Stimulated activated naive CD8-positive, alpha-beta T cell treated with anti-CD3 and anti-CD28 coated beads, Interleukin-15, amount 100 ng/mL, for 72 hours (primary cell): ENCODE data around the gene MCM7.
"Not testable (repeated sequence)": the region's sequence is repeated elsewhere in the genome, so short reads cannot be mapped to it uniquely, and the experiment has no call there.

Source experiments
- ATAC-seq: fragments of 150-1000 bp; cut with Tn5 transposase; 2 replicates; pipeline ENCODE4 v1.10.0; 2021; ENCODE audit warnings: mild to moderate bottlenecking, moderate library complexity
- DNase-seq, 2 donors: peaks; one replicate each; pipeline ENCODE4 v3.0.0; 2021 to 2022
- H3K27ac Mint-ChIP-seq, 2 donors: one replicate each; pipeline ENCODE4 v1.8.0; 2022; ENCODE audit warnings: mild to moderate bottlenecking in 2 of 2, mixed read lengths in 2 of 2, moderate library complexity in 2 of 2
- H3K27me3 Mint-ChIP-seq: one replicate; pipeline ENCODE4 v1.8.0; 2022; ENCODE audit warnings: mixed read lengths
- H3K4me1 Mint-ChIP-seq: one replicate; pipeline ENCODE4 v1.8.0; 2022; ENCODE audit warnings: mild to moderate bottlenecking, mixed read lengths
- H3K4me3 Mint-ChIP-seq, 2 donors: one replicate each; pipeline ENCODE4 v1.8.0; 2022; ENCODE audit warnings: mild to moderate bottlenecking in 2 of 2, mixed read lengths in 2 of 2, moderate library complexity in 1 of 2
- H3K9me3 Mint-ChIP-seq, 2 donors: one replicate each; pipeline ENCODE4 v1.8.0; 2022; ENCODE audit warnings: mixed read lengths in 2 of 2

MCM7 gene

DNA sequence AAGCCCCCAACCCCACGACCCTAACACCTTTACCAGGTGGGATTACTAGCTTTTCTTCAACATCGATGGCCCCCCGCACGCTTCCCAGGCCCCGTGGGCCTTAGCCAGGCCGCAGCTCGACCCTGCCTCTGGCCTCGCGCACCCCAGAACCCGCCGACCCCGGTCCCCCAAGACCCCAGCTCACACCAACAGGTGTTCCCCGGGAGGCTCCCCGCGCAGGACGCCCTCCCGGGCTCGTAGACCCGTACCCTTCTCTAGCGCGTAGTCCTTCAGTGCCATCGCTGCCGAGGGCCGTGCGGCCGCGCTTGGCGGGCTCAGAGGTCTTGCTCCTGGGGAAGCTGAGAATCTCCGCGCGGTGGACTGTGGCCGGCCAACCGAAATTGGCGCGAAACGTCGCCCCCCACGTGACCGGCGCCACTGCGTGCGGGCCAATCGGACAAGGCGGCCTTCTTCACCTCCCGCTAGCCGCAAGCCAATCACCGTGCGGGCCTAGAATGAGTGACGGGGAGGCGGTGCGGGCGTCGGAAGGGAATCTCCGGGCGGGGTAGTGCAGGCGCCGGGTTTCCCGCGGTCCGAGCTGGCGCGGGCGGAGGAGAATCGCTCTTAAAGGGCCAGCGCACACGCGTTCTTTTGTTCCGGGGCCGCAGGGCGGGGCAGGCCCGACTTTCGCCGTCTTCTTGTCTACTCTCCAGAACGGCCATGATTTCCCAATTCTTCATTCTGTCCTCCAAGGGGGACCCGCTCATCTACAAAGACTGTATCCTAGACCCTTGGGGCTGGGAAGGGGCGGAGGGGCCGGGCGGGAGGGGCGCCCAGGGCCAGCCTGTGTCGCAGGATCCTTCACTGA is at the start of gene MCM7, which contains the start of gene AP4M1:
MCM7 (minus strand) TSS at position 382 of the 847 bp plus-strand sequence; CDS start at position 279, 103 bp downstream.
AP4M1 (plus strand) TSS at position 628 of the 847 bp plus-strand sequence; CDS start at position 700, 72 bp downstream.
- H3K4me1 Mint-ChIP-seq, result peaks cover 54% of the 10 kb centered on the region
- H3K27me3 Mint-ChIP-seq, result no peaks in the 10 kb centered on the region

GRCh38 chr7:100148559-100149328 is 47.5 kb upstream of the MCM7 start, which contains the start of gene LAMTOR4:
TSS of gene LAMTOR4 (plus strand) at chr7:100148918. CDS start at chr7:100148973, 55 bp downstream.
- Mint-ChIP-seq H3K4me1 (peaks cover 45% of the 10 kb centered on the region), H3K9me3 (no peaks in the 10 kb centered on the region), H3K27me3 (no peaks in the 10 kb centered on the region), H3K27ac (peak within 1 kb of the TSS; percentile 89 to 99), H3K4me3 (peak within 1 kb of the TSS; percentile 97 to 99)
- DNase-seq (peak; percentile 97 to 99), ATAC-seq (peak; percentile 98)

More for the DNA sequence above, at the start of gene MCM7, which contains the start of gene AP4M1:
- peak within 1 kb of the TSS; percentile 94 to 95 for H3K4me3 Mint-ChIP-seq
- H3K9me3 Mint-ChIP-seq, result no peaks in the 10 kb centered on the region
- peak within 1 kb of the TSS; percentile 97 to 100 for H3K27ac Mint-ChIP-seq
- peak; percentile 93 for ATAC-seq
- peak; percentile 97 to 99 for DNase-seq

DNA sequence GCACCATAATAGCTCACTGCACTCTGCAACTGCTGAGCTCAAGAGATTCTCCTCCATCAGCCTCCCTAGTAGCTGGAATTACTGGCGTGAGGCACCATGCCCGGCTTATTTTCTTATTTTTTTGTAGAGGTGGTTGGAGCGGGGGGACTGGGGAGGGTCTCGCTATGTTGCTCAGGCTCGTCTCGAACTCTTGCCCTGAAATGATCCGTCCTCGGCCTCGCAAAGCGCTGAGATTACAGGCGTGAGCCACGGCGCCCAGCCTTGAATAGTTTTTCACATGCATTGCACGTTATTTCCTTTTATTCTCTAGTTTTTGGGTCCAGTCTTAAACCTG is 47.0 kb upstream of the MCM7 start:
- no peaks in the 10 kb centered on the region for H3K27me3 Mint-ChIP-seq
- H3K9me3 Mint-ChIP-seq, result no peaks in the 10 kb centered on the region
- DNase-seq, result no peak
- H3K27ac Mint-ChIP-seq, result peak overlapping the region; percentile 84 to 89
- peak; percentile 28 for ATAC-seq
- peaks cover 41% of the 10 kb centered on the region for H3K4me1 Mint-ChIP-seq
- peak overlapping the region; percentile 97 to 99 for H3K4me3 Mint-ChIP-seq

- no peak for DNase-seq
- no peak overlapping the region for H3K27ac Mint-ChIP-seq
Measured at GRCh38 chr7:100147278-100147677, 46.1 kb upstream of the MCM7 start.

DNA sequence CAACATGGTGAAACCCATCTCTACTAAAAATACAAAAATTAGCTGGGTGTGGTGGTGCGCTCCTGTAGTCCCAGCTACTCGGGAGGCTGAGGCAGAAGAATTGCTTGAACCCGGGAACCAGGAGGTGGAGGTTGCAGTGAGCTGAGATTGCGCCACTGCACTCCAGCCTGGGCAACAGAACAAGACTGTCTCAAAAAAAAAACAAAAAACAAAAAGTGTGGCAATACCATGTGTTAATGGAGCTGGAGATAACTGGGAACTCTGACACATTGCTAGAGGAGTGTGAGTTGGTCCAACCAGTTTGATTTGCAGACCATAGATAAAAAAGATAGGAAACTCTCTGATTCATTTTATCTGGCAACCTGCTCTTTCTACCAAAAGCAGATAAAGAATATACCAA is 45.2 kb upstream of the MCM7 start:
- ATAC-seq, H3K27ac Mint-ChIP-seq, DNase-seq: not testable (repeated sequence)

More at GRCh38 chr7:100147278-100147677, 46.1 kb upstream of the MCM7 start:
- Mint-ChIP-seq H3K27me3 (no peaks in the 10 kb centered on the region), H3K4me3 (no peak overlapping the region), H3K4me1 (peaks cover 31% of the 10 kb centered on the region), H3K9me3 (no peaks in the 10 kb centered on the region)
- ATAC-seq, result no peak

GRCh38 chr7:100142461-100142860 is 41.3 kb upstream of the MCM7 start:
- Mint-ChIP-seq H3K9me3 (no peaks in the 10 kb centered on the region), H3K27ac (no peak overlapping the region), H3K4me1 (peaks cover 18% of the 10 kb centered on the region), H3K4me3 (no peak overlapping the region), H3K27me3 (no peaks in the 10 kb centered on the region)
- ATAC-seq (no peak), DNase-seq (no peak)

More for the DNA sequence above, 45.2 kb upstream of the MCM7 start:
- not testable (repeated sequence) for H3K9me3 Mint-ChIP-seq, H3K4me3 Mint-ChIP-seq, H3K27me3 Mint-ChIP-seq
- H3K4me1 Mint-ChIP-seq, result peaks cover 26% of the 10 kb centered on the region

GRCh38 chr7:100141555-100141949 is 40.4 kb upstream of the MCM7 start:
- H3K4me3 Mint-ChIP-seq, result no peak overlapping the region
- H3K27me3 Mint-ChIP-seq, result no peaks in the 10 kb centered on the region
- no peak for ATAC-seq
- no peaks in the 10 kb centered on the region for H3K9me3 Mint-ChIP-seq
- H3K27ac Mint-ChIP-seq, result no peak overlapping the region
- DNase-seq, result no peak
- peaks cover 18% of the 10 kb centered on the region for H3K4me1 Mint-ChIP-seq

- ATAC-seq, result no peak
- H3K27me3 Mint-ChIP-seq, result no peaks in the 10 kb centered on the region
- peaks cover 18% of the 10 kb centered on the region for H3K4me1 Mint-ChIP-seq
- no peak overlapping the region for H3K4me3 Mint-ChIP-seq
- H3K9me3 Mint-ChIP-seq, result no peaks in the 10 kb centered on the region
- peak overlapping the region in 1 of 2 donors; percentile 19 for H3K27ac Mint-ChIP-seq
- no peak for DNase-seq
Measured at GRCh38 chr7:100137851-100138760, 36.9 kb upstream of the MCM7 start.

GRCh38 chr7:100132697-100133151 is 31.5 kb upstream of the MCM7 start:
- no peaks in the 10 kb centered on the region for H3K9me3 Mint-ChIP-seq
- H3K4me3 Mint-ChIP-seq, result no peak overlapping the region
- peak; percentile 56 to 69 for DNase-seq
- H3K27me3 Mint-ChIP-seq, result no peaks in the 10 kb centered on the region
- ATAC-seq, result peak; percentile 78
- peaks cover 30% of the 10 kb centered on the region for H3K4me1 Mint-ChIP-seq
- no peak overlapping the region for H3K27ac Mint-ChIP-seq

- peaks cover 28% of the 10 kb centered on the region for H3K4me1 Mint-ChIP-seq
- no peaks in the 10 kb centered on the region for H3K27me3 Mint-ChIP-seq
- no peak for ATAC-seq
- no peaks in the 10 kb centered on the region for H3K9me3 Mint-ChIP-seq
- H3K4me3 Mint-ChIP-seq, result no peak overlapping the region
- no peak for DNase-seq
- H3K27ac Mint-ChIP-seq, result no peak overlapping the region
Measured at GRCh38 chr7:100132126-100132525, 30.9 kb upstream of the MCM7 start.

- Mint-ChIP-seq H3K9me3 (no peaks in the 10 kb centered on the region), H3K27ac (peak overlapping the region in 1 of 2 donors; percentile 62), H3K4me3 (peak overlapping the region; percentile 60 to 69), H3K4me1 (peaks cover 32% of the 10 kb centered on the region), H3K27me3 (no peaks in the 10 kb centered on the region)
- ATAC-seq, result no peak
- DNase-seq, result peak; percentile 82 to 84
Measured at GRCh38 chr7:100130608-100131453, 29.6 kb upstream of the MCM7 start.

DNA sequence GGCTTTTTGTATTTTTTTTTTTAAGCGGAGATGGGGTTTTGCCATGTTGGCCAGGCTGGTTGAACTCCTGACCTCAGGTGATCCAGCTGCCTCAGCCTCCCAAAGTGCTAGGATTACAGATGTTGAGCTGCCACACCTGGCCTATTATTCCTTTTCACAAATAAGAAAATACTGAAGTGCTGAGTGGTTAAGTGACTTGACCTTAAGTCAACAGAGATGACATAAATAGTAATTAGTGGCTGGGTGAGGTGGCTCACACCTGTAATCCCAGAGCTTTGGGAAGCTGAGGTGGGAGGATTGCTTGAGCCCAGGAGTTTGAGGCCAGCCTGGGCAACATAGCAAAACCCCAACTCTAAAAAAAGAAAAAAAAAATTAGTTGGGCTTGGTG is 29.0 kb upstream of the MCM7 start:
- H3K27me3 Mint-ChIP-seq, H3K9me3 Mint-ChIP-seq, DNase-seq, H3K4me3 Mint-ChIP-seq, H3K27ac Mint-ChIP-seq, ATAC-seq: not testable (repeated sequence)
- H3K4me1 Mint-ChIP-seq, result peaks cover 38% of the 10 kb centered on the region

DNA sequence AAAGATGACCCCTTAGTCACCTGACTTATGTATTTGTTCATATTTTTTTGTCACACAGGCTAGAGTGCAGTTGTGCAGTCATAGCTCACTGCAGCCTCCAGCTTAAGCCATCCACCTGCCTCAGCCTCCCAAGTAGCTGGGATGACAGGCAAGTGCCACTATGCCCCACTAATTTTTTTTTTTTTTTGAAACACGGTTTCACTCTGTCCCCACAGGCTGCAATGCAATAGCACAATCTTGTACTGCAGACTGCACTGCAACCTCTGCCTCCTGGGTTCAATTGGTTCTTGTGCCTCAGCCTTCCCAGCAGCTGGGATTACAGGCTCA is 27.4 kb upstream of the MCM7 start:
- no peaks in the 10 kb centered on the region for H3K27me3 Mint-ChIP-seq
- ATAC-seq (no peak), DNase-seq (no peak)
- H3K4me3 Mint-ChIP-seq, result peak overlapping the region; percentile 94 to 99
- peaks cover 49% of the 10 kb centered on the region for H3K4me1 Mint-ChIP-seq
- no peaks in the 10 kb centered on the region for H3K9me3 Mint-ChIP-seq
- no peak overlapping the region for H3K27ac Mint-ChIP-seq
